Thoracic aorta (tissue), 2 donors: ENCODE measurements around the gene CHIC2. TPM values are rescaled to one million over a fixed set of nuclear protein-coding genes. Genes with fewer than 3 reads are reported as not detected.
A peak's percentile ranks its signal among the peaks of the same experiment; 100 is the strongest.

Experiments used
- ATAC-seq: fragments of 150-250 bp; one replicate; pipeline ENCODE4 v1.8.0; 2017; ENCODE audit warnings: low read depth; ENCODE audit not compliant: insufficient number of reproducible peaks, low FRiP score
- DNase-seq: peaks from one replicate; pipeline ENCODE4 v3.0.0-alpha.2; 2020; ENCODE audit warnings: low spot score
- H3K27ac ChIP-seq, 2 donors: fragments of 200-600 bp; sonication (generic); 1 replicate in 1 of 2; 2 replicates in 1 of 2; pipeline ENCODE4 v1.5.1; 2016; ENCODE audit warnings: mild to moderate bottlenecking in 2 of 2, moderate library complexity in 2 of 2
- H3K27me3 ChIP-seq: fragments of 200-600 bp; sonication (generic); replicated peaks from 2 replicates; pipeline ENCODE4 v1.6.0; 2016; ENCODE audit warnings: mild to moderate bottlenecking; ENCODE audit not compliant: insufficient read depth
- H3K36me3 ChIP-seq: fragments of 200-600 bp; sonication (generic); one replicate; pipeline ENCODE4 v1.5.1; 2016
- H3K4me1 ChIP-seq, 2 donors: fragments of 200-600 bp; sonication (generic); 1 replicate in 1 of 2; 2 replicates in 1 of 2; pipeline versions ENCODE4 v1.5.1 to v1.6.0; 2016; ENCODE audit warnings: low read depth in 2 of 2, mild to moderate bottlenecking in 1 of 2; ENCODE audit not compliant: control insufficient read depth in 1 of 2
- H3K4me3 ChIP-seq: fragments of 200-600 bp; sonication (generic); 2 replicates; pipeline ENCODE4 v1.5.1; 2016; ENCODE audit warnings: mild to moderate bottlenecking
- H3K9me3 ChIP-seq: fragments of 200-600 bp; sonication (generic); 2 replicates; pipeline ENCODE4 v1.5.1; 2016
- CTCF ChIP-seq: fragments of 200-600 bp; sonication (generic); IDR thresholded peaks from one replicate; pipeline ENCODE4 v1.5.1; 2019; ENCODE audit warnings: antibody characterized with exemption
- total RNA-seq, 2 donors: library from RNA; depleted of rRNA; stranded (reverse); fragments of >200 nt; gene quantifications; one replicate each; pipeline versions ENCODE4 v1.1.0 to v1.2.3, GENCODE V29; 2016

CHIC2 gene
- total RNA-seq, 2 donors from 2014 or later = 52.8 to 75.0 TPM

GRCh38 chr4:54091637-54092404, 27.4 kb upstream of the CHIC2 start:
- peak overlapping the region in 1 of 2 donors; percentile 5 for H3K27ac ChIP-seq
- ATAC-seq (no peak), DNase-seq (peak; percentile 42)
- no peak for TF ChIP-seq CTCF
- peaks cover 3 to 18% of the 10 kb centered on the region in 2 donors for H3K4me1 ChIP-seq
- H3K4me3 ChIP-seq = peak overlapping the region; percentile 88
- no peaks in the 10 kb centered on the region for H3K9me3 ChIP-seq
- no peaks in the 10 kb centered on the region for H3K36me3 ChIP-seq
- no peaks in the 10 kb centered on the region for H3K27me3 ChIP-seq

- peak; percentile 52 for ATAC-seq
- H3K27me3 ChIP-seq = no peaks in the 10 kb centered on the region
- peak overlapping the region; percentile 25 to 28 for H3K27ac ChIP-seq
- no peak for DNase-seq
- H3K4me1 ChIP-seq = peaks cover 3 to 18% of the 10 kb centered on the region in 2 donors
- H3K36me3 ChIP-seq = no peaks in the 10 kb centered on the region
- peak overlapping the region; percentile 88 for H3K4me3 ChIP-seq
- no peaks in the 10 kb centered on the region for H3K9me3 ChIP-seq
- TF ChIP-seq CTCF = no peak
Observed at GRCh38 chr4:54090804-54091623, 26.6 kb upstream of the CHIC2 start.

GRCh38 chr4:54090404-54090803, 26.0 kb upstream of the CHIC2 start:
- DNase-seq (no peak), ATAC-seq (no peak)
- Histone ChIP-seq H3K27ac (no peak overlapping the region), H3K4me1 (peaks cover 3 to 18% of the 10 kb centered on the region in 2 donors), H3K9me3 (no peaks in the 10 kb centered on the region), H3K27me3 (no peaks in the 10 kb centered on the region), H3K4me3 (no peak overlapping the region), H3K36me3 (no peaks in the 10 kb centered on the region)
- TF ChIP-seq CTCF = no peak

- no peaks in the 10 kb centered on the region for H3K36me3 ChIP-seq
- no peak overlapping the region for H3K4me3 ChIP-seq
- DNase-seq = no peak
- H3K9me3 ChIP-seq = no peaks in the 10 kb centered on the region
- no peaks in the 10 kb centered on the region for H3K27me3 ChIP-seq
- no peak overlapping the region for H3K27ac ChIP-seq
- ATAC-seq = no peak
- peaks cover 3 to 18% of the 10 kb centered on the region in 2 donors for H3K4me1 ChIP-seq
- no peak for TF ChIP-seq CTCF
Observed at GRCh38 chr4:54089875-54090274, 25.5 kb upstream of the CHIC2 start.

GRCh38 chr4:54085284-54085683, 20.9 kb upstream of the CHIC2 start:
- Histone ChIP-seq H3K27me3 (no peaks in the 10 kb centered on the region), H3K4me3 (no peak overlapping the region), H3K27ac (no peak overlapping the region), H3K36me3 (no peaks in the 10 kb centered on the region), H3K9me3 (no peaks in the 10 kb centered on the region), H3K4me1 (peaks cover 6 to 12% of the 10 kb centered on the region in 2 donors)
- ATAC-seq = no peak
- no peak for DNase-seq
- TF ChIP-seq CTCF = no peak
